GM12878 (cell line): ENCODE measurements around the gene CYP46A1. TPM values are rescaled to one million over a fixed set of nuclear protein-coding genes. Genes with fewer than 3 reads are reported as not detected.

Source experiments
- ATAC-seq: fragments of 200-7000 bp; cut with Tn5 transposase; 3 replicates; pipeline ENCODE4 v1.9.1; 2020; ENCODE audit warnings: mild to moderate bottlenecking, moderate library complexity
- BruUV-seq: library from RNA; stranded (reverse); fragments of 400-500 nt; replicated peaks from 2 replicates; lab custom pipeline; 2021; lab: Mats Ljungman, UMichigan
- CTCF ChIA-PET: fragments of 300-600 bp; sonication (Branson Sonifier 250); formaldehyde crosslinking; extraction: SDS; loops from one replicate; lab custom pipeline; 2021; ENCODE audit warnings: inconsistent platforms; lab: Yijun Ruan, JAX
- POLR2A ChIA-PET: fragments of 350-600 bp; formaldehyde crosslinking; extraction: SDS; loops from one replicate; lab custom pipeline; 2021; ENCODE audit warnings: inconsistent platforms; lab: Charles Lee
- RAD21 ChIA-PET: fragments of 300-600 bp; sonication (Branson Sonifier 250); formaldehyde crosslinking; loops from one replicate; lab custom pipeline; 2023; ENCODE audit warnings: antibody characterized with exemption; ENCODE audit not compliant: unreplicated experiment; lab: Charles Lee
- SMC1A ChIA-PET: fragments of 300-600 bp; sonication (Branson Sonifier 250); formaldehyde crosslinking; loops from one replicate; lab custom pipeline; 2023; ENCODE audit not compliant: unreplicated experiment, uncharacterized antibody; lab: Charles Lee
- DNase-seq: peaks from one replicate; pipeline ENCODE4 v3.0.0-alpha.2; 2011; ENCODE audit warnings: low read depth, low spot score
- FAIRE-seq: peaks from 3 replicates; lab custom pipeline; 2011; peaks lifted over from hg19 to GRCh38; lab: Jason Lieb, UNC
- H2AFZ ChIP-seq: 2 replicates; pipeline ENCODE4 v1.6.0; 2011; ENCODE audit warnings: low read depth, low read length, control low read depth; ENCODE audit not compliant: control insufficient read depth
- H3K27ac ChIP-seq: 2 replicates; pipeline ENCODE4 v1.5.1; 2011; ENCODE audit warnings: control low read depth; ENCODE audit not compliant: control insufficient read depth, insufficient read depth
- H3K27me3 ChIP-seq, 2 experiments: replicated peaks in 1 of 2; 2 replicates each; pipeline versions ENCODE4 v1.6.0 to v1.6.1; 2011; ENCODE audit warnings: low read length in 1 of 2; ENCODE audit not compliant: control insufficient read depth in 2 of 2, insufficient read depth in 2 of 2
- H3K36me3 ChIP-seq, 2 experiments: 2 replicates each; pipeline ENCODE4 v1.5.1; 2011; ENCODE audit warnings: low read length in 1 of 2; ENCODE audit not compliant: control insufficient read depth in 2 of 2, insufficient read depth in 2 of 2
- H3K4me1 ChIP-seq: 2 replicates; pipeline ENCODE4 v1.6.1; 2011; ENCODE audit warnings: mild to moderate bottlenecking, low read length, moderate library complexity, mixed read lengths; ENCODE audit not compliant: control insufficient read depth, insufficient read depth
- H3K4me2 ChIP-seq: 2 replicates; pipeline ENCODE4 v1.6.0; 2011; ENCODE audit warnings: control low read depth; ENCODE audit not compliant: control insufficient read depth, insufficient read depth
- H3K4me3 ChIP-seq: fragments of 200-600 bp; sonication (generic); 2 replicates; pipeline ENCODE4 v1.5.1; 2016
- H3K79me2 ChIP-seq: 2 replicates; pipeline ENCODE4 v1.6.0; 2011; ENCODE audit warnings: low read length; ENCODE audit not compliant: control insufficient read depth, insufficient read depth
- H3K9ac ChIP-seq: 2 replicates; pipeline ENCODE4 v1.8.0; 2011; ENCODE audit warnings: low read length, control low read depth, mixed read lengths; ENCODE audit not compliant: control insufficient read depth, insufficient read depth
- H3K9me3 ChIP-seq: replicated peaks from 3 replicates; pipeline ENCODE4 v1.5.1; 2011; ENCODE audit warnings: mild to moderate bottlenecking, low read length; ENCODE audit not compliant: control insufficient read depth, insufficient read depth
- H4K20me1 ChIP-seq: 2 replicates; pipeline ENCODE4 v1.6.0; 2011; ENCODE audit not compliant: control insufficient read depth, insufficient read depth
- ATF7 ChIP-seq: fragments of 450-650 bp; IDR thresholded peaks from 2 replicates; pipeline ENCODE4 v1.6.1; 2016; ENCODE audit warnings: low read depth, mild to moderate bottlenecking
- E4F1 ChIP-seq: fragments of 450-650 bp; IDR thresholded peaks from 2 replicates; pipeline ENCODE4 v1.6.1; 2018; ENCODE audit warnings: borderline replicate concordance, mild to moderate bottlenecking; ENCODE audit not compliant: partially characterized antibody
- EED ChIP-seq: sonication (generic); IDR thresholded peaks from 2 replicates; pipeline ENCODE4 v1.6.1; 2016; ENCODE audit warnings: antibody characterized with exemption, low read depth
- ETV6 ChIP-seq, 2 experiments: fragments of 450-650 bp in 1 of 2; IDR thresholded peaks in 1 of 2; conservative IDR thresholded peaks in 1 of 2; 2 replicates each; pipeline ENCODE4 v1.6.1; 2014; ENCODE audit warnings: antibody characterized with exemption in 1 of 2, borderline replicate concordance in 1 of 2, low read depth in 1 of 2, mild to moderate bottlenecking in 1 of 2, moderate library complexity in 1 of 2
- FOS ChIP-seq: IDR thresholded peaks from 3 replicates; pipeline ENCODE4 v1.6.1; 2011; ENCODE audit warnings: borderline replicate concordance; ENCODE audit not compliant: insufficient read length; ENCODE audit errors: extremely low read depth
- MYC ChIP-seq: IDR thresholded peaks from 2 replicates; pipeline ENCODE4 v1.6.1; 2011; ENCODE audit warnings: mild to moderate bottlenecking, low read length, moderate library complexity, inconsistent platforms; ENCODE audit not compliant: insufficient read depth, insufficient replicate concordance, insufficient read length, severe bottlenecking
- PAX8 ChIP-seq: fragments of 450-650 bp; IDR thresholded peaks from 2 replicates; pipeline ENCODE4 v1.6.1; 2017; ENCODE audit warnings: mild to moderate bottlenecking, moderate library complexity
- SKIL ChIP-seq: fragments of 450-650 bp; IDR thresholded peaks from 2 replicates; pipeline ENCODE4 v1.6.1; 2017; ENCODE audit warnings: mild to moderate bottlenecking, low read depth, inconsistent platforms; ENCODE audit not compliant: poor library complexity, severe bottlenecking
- TARDBP ChIP-seq: IDR thresholded peaks from 2 replicates; pipeline ENCODE4 v1.6.1; 2016; ENCODE audit warnings: borderline replicate concordance
- ZNF24 ChIP-seq: fragments of 450-650 bp; IDR thresholded peaks from 2 replicates; pipeline ENCODE4 v1.6.1; 2017; ENCODE audit warnings: antibody characterized with exemption, mild to moderate bottlenecking
- WGBS: methylation state at CpG from one replicate; pipeline ENCODE4 v1.1.6; 2016; ENCODE audit warnings: low lambda C conversion rate; ENCODE audit not compliant: insufficient replicate concordance, insufficient coverage; ENCODE audit errors: missing lambda C conversion rate; 5-methylcytosine and 5-hydroxymethylcytosine counted together
- in situ Hi-C: fragments of 300-500 bp; cut with MboI; formaldehyde crosslinking; loops from 9 replicates; pipeline ENCODE4 v1.14.3; 2018; ENCODE audit warnings: mixed read lengths
- intact Hi-C: fragments of 100-400 bp; cut with micrococcal nuclease; formaldehyde crosslinking; loops from one replicate; pipeline ENCODE4 v1.14.2; 2022; ENCODE audit not compliant: unreplicated experiment
- polyA plus RNA-seq, 11 experiments: library from polyadenylated mRNA; depleted of rRNA in 4 of 11; unstranded in 6 of 11; stranded (reverse) in 5 of 11; fragments of >200 nt; fragmentation: Nextera tagmentation in 4 of 11; fragmentation: Illumina TruSeq in 1 of 11; extraction: Ambion mirVana in 4 of 11; extraction: Trizol in 1 of 11; gene quantifications; 1 replicate in 1 of 11; 2 replicates in 10 of 11; pipeline versions ENCODE4 v1.2.1 to v1.2.3, GENCODE V29; 2011 to 2016; ENCODE audit warnings: inconsistent platforms in 2 of 11, missing spikeins in 2 of 11, low read depth in 1 of 11
- total RNA-seq, 4 experiments: library from RNA; depleted of rRNA in 3 of 4; stranded (reverse); fragments of >200 nt in 3 of 4; fragmentation: Illumina TruSeq in 1 of 4; extraction: Trizol in 1 of 4; gene quantifications; 2 replicates each; pipeline versions ENCODE4 v1.2.1 to v1.2.3, GENCODE V29; 2013 to 2021

The CYP46A1 gene
- total and polyA plus RNA-seq, 10 of the 15 experiments (the other 5 are each of a cell fraction or from before 2014, with no cell fraction given) = 0.04 to 0.11 TPM; not detected in 8

GRCh38 chr14:99724196-99724891, 40.2 kb downstream of the CYP46A1 start:
- H3K4me3 ChIP-seq = no peak overlapping the region
- in situ Hi-C loops (no loop called here), intact Hi-C loops (no loop called here)
- H3K9ac ChIP-seq = no peak overlapping the region
- TF ChIP-seq ETV6 (conservative IDR thresholded peaks at IDR 0.05 in 1 of 2, IDR thresholded peaks at IDR 0.05 in 1 of 2; ENCODE audit: borderline replicate concordance in 1 of 2, low read depth in 1 of 2) (no peak), ZNF24 (no peak)
- no peaks in the 10 kb centered on the region for H4K20me1 ChIP-seq
- no peak overlapping the region for H2AFZ ChIP-seq
- RAD21 ChIA-PET = no interaction called here
- FAIRE-seq = no peak
- no peaks in the 10 kb centered on the region for H3K79me2 ChIP-seq
- no peaks in the 10 kb centered on the region for H3K9me3 ChIP-seq
- DNase-seq = no peak
- no peak overlapping the region for H3K4me2 ChIP-seq
- POLR2A ChIA-PET = no interaction called here
- 36% methylated on average over 5 of the region's 5 CpGs for WGBS
- no peaks in the 10 kb centered on the region; a peak in 2 of 4 replicates for H3K27me3 ChIP-seq
- CTCF ChIA-PET = no interaction called here
- no TSS peak for BruUV-seq
- SMC1A ChIA-PET = no interaction called here
- no peak overlapping the region for H3K27ac ChIP-seq
- H3K4me1 ChIP-seq = no peaks in the 10 kb centered on the region
- no peaks in the 10 kb centered on the region for H3K36me3 ChIP-seq
- no peak for ATAC-seq

DNA sequence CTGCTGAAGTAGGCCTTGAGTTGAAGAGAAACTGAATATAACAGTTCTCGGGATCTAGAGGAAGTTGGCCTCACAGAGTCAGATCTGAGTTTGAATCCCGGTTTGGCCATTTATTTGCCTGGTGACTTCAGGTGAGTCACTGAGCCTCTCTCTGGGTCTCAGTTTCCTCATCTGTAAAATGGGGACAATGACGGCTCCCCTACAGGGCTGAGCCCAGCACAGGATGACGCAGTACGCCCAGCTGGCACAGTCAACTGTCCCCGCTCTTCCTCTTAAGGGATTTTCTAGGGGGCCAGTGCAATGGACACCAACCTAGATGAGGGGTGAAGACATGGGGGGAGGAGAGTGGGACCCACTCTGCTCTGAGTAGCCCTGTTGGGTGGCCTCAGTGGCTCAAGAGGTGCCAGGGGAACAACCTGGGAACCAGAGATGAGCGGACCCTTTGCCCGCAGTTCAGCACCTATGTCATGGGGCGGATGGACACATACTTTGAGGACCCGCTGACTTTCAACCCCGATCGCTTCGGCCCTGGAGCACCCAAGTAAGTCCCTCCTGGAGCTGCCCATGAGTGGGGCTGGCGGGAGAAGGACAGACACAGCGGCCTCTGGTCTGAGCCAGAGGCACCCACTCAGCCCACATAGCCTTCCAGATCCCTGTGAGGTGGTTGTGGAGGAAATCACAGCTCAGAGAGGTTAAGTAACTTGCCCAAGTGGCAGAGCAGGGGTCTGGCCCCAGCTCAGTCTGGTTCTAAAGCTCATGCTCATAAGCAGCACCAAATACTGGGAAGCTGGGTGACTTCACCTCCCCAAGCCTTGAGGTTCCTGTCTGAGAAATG, 41.1 kb downstream of the CYP46A1 start:
- Histone ChIP-seq H3K27me3 (no peaks in the 10 kb centered on the region; a peak in 2 of 4 replicates), H3K4me3 (no peak overlapping the region), H3K9ac (no peak overlapping the region), H3K36me3 (no peaks in the 10 kb centered on the region), H3K27ac (no peak overlapping the region), H3K4me2 (no peak overlapping the region), H2AFZ (no peak overlapping the region), H4K20me1 (no peaks in the 10 kb centered on the region), H3K9me3 (no peaks in the 10 kb centered on the region), H3K4me1 (no peaks in the 10 kb centered on the region), H3K79me2 (no peaks in the 10 kb centered on the region)
- ChIA-PET CTCF (no interaction called here), SMC1A (no interaction called here), RAD21 (no interaction called here), POLR2A (no interaction called here)
- in situ Hi-C loops (no loop called here), intact Hi-C loops (no loop called here)
- WGBS = 40% methylated on average over 15 of the region's 15 CpGs
- BruUV-seq = no TSS peak
- no peak for ATAC-seq
- no peak for DNase-seq
- FAIRE-seq = no peak
- TF ChIP-seq SKIL (no peak), PAX8 (no peak), TARDBP (no peak), EED (no peak), MYC (no peak), ATF7 (no peak), FOS (no peak), E4F1 (no peak)
